Measurements from ENCODE around the gene CMTM7.
A peak's percentile ranks its signal among the peaks of the same experiment; 100 is the strongest.
"Not testable (repeated sequence)": the region's sequence is repeated elsewhere in the genome, so short reads cannot be mapped to it uniquely, and the experiment has no call there.

The CMTM7 gene

DNA sequence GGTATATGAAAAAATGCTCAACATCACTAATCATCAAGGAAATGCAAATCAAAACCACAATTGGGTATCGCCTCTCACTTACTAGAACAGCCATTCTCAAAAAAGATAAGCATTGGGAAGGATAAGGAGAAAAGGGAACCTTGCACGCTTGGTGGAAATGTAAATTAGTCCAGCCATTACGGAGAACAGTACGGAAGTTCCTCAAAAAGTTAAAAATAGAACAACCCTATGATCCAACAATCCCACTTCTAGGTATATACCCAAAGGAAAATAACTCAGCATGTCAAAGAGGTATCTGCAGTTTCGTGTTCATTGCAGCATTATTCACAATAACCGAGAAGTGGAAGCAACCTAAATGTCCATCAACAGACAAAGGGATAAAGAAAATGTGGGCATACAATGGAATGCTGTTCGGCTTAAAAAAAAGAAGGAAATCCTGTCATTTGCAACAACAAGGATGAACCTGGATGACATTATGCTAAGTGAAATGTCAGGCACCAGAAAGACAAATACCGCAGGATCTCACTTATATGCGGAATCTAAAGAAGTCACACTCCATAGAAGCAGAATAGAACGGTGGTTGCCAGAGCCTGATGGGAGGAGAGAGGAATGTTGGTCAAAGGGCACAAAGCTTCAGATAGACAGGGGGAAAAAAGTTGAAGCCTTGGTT lies 11.7 kb upstream of the CMTM7 start:
- DNase-seq (ENCODE audit: insufficient read length, low spot score) (no peak), FAIRE-seq (no peak)

GRCh38 chr3:32381922-32382321 lies 9.7 kb upstream of the CMTM7 start:
- DNase-seq (ENCODE audit: insufficient read length, low spot score) (no peak), FAIRE-seq (no peak)

GRCh38 chr3:32383136-32383711 lies 8.4 kb upstream of the CMTM7 start:
- FAIRE-seq, result no peak
- no peak for DNase-seq (ENCODE audit: insufficient read length, low spot score)

DNA sequence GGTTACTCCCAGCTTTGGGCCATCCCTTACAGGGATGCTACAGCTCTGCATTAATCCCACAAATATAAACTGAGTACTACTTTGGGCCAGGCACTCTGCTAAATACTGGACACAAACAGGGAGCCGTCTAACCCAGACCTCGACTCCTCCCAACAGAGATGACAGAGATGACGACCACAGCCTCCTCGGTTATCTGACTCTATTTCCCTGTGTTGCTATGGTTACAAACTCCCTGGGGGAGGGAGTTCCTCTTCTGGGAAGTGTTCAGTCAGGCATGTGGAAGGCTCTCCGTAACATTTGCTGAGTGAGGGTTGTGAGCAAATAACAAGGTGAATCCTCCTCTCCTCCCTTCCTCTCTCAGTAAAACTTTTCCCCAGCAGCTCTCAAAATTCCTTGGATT lies 6.7 kb upstream of the CMTM7 start:
- DNase-seq (ENCODE audit: insufficient read length, low spot score) (no peak), FAIRE-seq (no peak)

- FAIRE-seq (no peak), DNase-seq (ENCODE audit: insufficient read length, low spot score) (no peak)
These were observed 4.1 kb upstream of the CMTM7 start for GRCh38 chr3:32387512-32387911.

DNA sequence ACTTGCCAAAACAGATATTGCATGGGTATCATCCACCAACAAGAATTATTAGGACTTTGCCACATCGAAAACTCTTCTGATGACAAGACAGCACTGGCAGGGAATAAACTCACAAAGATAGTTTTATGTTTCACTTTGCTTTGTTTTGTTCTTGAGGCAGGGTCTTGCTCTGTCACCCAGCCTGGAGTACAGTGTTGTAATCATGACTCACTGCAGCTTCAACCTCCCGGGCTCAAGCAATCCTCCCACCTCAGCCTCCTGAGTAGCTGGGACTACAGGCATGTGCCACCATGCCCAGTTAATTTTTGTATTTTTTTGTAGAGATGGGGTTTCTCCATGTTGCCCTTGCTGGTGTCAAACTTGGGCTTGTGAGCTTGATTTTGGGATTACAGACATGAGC lies 2.1 kb upstream of the CMTM7 start:
- not testable (repeated sequence) for FAIRE-seq; DNase-seq (ENCODE audit: insufficient read length, low spot score)

- no peak for DNase-seq (ENCODE audit: insufficient read length, low spot score)
- no peak for FAIRE-seq
These were observed 1.1 kb downstream of the CMTM7 start for GRCh38 chr3:32392536-32393302.

- DNase-seq (ENCODE audit: insufficient read length, low spot score) (no peak), FAIRE-seq (peak; percentile 18)
These were observed 3.8 kb downstream of the CMTM7 start for GRCh38 chr3:32395496-32395895.

DNA sequence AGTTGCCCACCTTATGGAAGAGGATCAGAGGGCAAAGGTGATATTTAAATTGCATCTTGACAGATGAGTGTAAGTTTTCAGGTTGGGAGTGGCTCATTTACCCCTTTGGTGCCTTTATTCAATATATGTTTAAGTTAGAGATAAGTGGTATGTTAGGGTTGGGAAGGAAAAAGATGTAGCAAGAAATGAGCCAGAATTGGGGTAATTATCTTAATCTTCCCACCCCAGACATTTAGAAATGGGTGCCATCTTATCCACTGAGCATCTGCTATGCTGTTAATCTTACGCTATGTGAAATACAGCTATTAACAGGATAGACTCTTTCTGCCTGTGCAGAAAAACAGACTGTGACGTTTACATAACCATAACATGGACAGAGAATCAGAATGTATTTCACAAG lies 6.3 kb downstream of the CMTM7 start:
- DNase-seq (ENCODE audit: insufficient read length, low spot score) (no peak), FAIRE-seq (no peak)

- no peak for FAIRE-seq
- DNase-seq (ENCODE audit: insufficient read length, low spot score), result no peak
These were observed 6.9 kb downstream of the CMTM7 start for GRCh38 chr3:32398531-32398930.

GRCh38 chr3:32399030-32399620 lies 7.5 kb downstream of the CMTM7 start:
- DNase-seq (ENCODE audit: insufficient read length, low spot score) (no peak), FAIRE-seq (peak; percentile 53)

GRCh38 chr3:32401126-32401525 lies 9.5 kb downstream of the CMTM7 start:
- no peak for DNase-seq (ENCODE audit: insufficient read length, low spot score)
- FAIRE-seq, result peak; percentile 26

GRCh38 chr3:32401556-32402081 lies 10.0 kb downstream of the CMTM7 start:
- peak; percentile 78 for FAIRE-seq

GRCh38 chr3:32403663-32404062 lies 12.0 kb downstream of the CMTM7 start:
- FAIRE-seq (no peak), DNase-seq (ENCODE audit: insufficient read length, low spot score) (no peak)

More at GRCh38 chr3:32401556-32402081, 10.0 kb downstream of the CMTM7 start:
- DNase-seq (ENCODE audit: insufficient read length, low spot score), result no peak

GRCh38 chr3:32404714-32405113 lies 13.1 kb downstream of the CMTM7 start:
- FAIRE-seq (no peak), DNase-seq (ENCODE audit: insufficient read length, low spot score) (no peak)

DNA sequence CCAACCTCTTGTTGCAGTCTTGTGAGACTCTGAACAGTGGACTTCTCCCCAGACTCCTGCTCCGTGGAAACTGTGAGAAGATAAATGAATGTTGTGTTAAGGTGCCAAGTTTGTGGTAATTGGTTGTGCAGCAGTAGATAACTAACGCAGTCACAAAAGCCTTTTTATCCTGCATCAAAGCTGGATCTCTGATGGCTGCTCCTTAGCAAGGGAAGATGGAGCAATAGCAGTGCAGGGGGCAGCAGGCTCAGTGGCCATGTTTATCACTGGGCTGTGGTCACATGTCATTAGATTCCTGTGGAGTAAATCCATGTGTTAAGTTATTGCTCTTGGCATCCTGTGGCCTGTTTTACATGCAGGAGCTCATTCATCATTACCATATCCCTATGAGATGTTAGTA lies 13.5 kb downstream of the CMTM7 start:
- FAIRE-seq (no peak), DNase-seq (ENCODE audit: insufficient read length, low spot score) (no peak)

- DNase-seq (ENCODE audit: insufficient read length, low spot score) (no peak), FAIRE-seq (no peak)
These were observed 14.2 kb downstream of the CMTM7 start for GRCh38 chr3:32405711-32406323.

- FAIRE-seq (peak; percentile 4), DNase-seq (ENCODE audit: insufficient read length, low spot score) (no peak)
These were observed 15.1 kb downstream of the CMTM7 start for GRCh38 chr3:32406486-32407408.

- DNase-seq (ENCODE audit: insufficient read length, low spot score) (no peak), FAIRE-seq (no peak)
These were observed 19.0 kb downstream of the CMTM7 start for GRCh38 chr3:32410367-32411246.

All from GM19239 (cell line).